IMR-90 (cell line): ENCODE data around the gene APCDD1. TPM values are rescaled to one million over a fixed set of nuclear protein-coding genes. Genes with fewer than 3 reads are reported as not detected.
A peak's percentile ranks its signal among the peaks of the same experiment; 100 is the strongest.

Experiments used
- ATAC-seq: fragments of 200-7000 bp; cut with Tn5 transposase; 2 replicates; pipeline ENCODE4 v1.9.1; 2020; ENCODE audit warnings: low read depth, mild to moderate bottlenecking, moderate library complexity
- BruUV-seq: library from RNA; stranded (reverse); fragments of 400-500 nt; replicated peaks from 2 replicates; lab custom pipeline; 2021; lab: Mats Ljungman, UMichigan
- CTCF ChIA-PET: fragments of 300-600 bp; formaldehyde crosslinking; extraction: SDS; loops from one replicate; lab custom pipeline; 2021; ENCODE audit warnings: antibody characterized with exemption; lab: Yijun Ruan, JAX
- POLR2A ChIA-PET: fragments of 300-600 bp; sonication (Branson Sonifier 250); formaldehyde crosslinking; loops from one replicate; lab custom pipeline; 2022; ENCODE audit warnings: antibody characterized with exemption; ENCODE audit not compliant: unreplicated experiment; lab: Charles Lee
- DNase-seq: peaks from one replicate; pipeline ENCODE4 v3.0.0; 2013
- H2AFZ ChIP-seq: replicated peaks from 2 replicates; pipeline ENCODE3; 2013; ENCODE audit warnings: low read length, mild to moderate bottlenecking; ENCODE audit not compliant: poor library complexity
- H2AK5ac ChIP-seq: 2 replicates; pipeline ENCODE4 v1.6.1; 2013; ENCODE audit warnings: low read depth, low read length, inconsistent platforms
- H2AK9ac ChIP-seq: replicated peaks from 2 replicates; pipeline ENCODE3; 2013; ENCODE audit warnings: mild to moderate bottlenecking, low read depth, low read length, moderate library complexity; ENCODE audit not compliant: poor library complexity
- H2BK120ac ChIP-seq: 2 replicates; pipeline ENCODE4 v1.6.1; 2013; ENCODE audit warnings: low read depth, low read length, inconsistent platforms
- H2BK15ac ChIP-seq: 3 replicates; pipeline ENCODE4 v1.6.1; 2013; ENCODE audit warnings: low read depth, low read length, inconsistent platforms
- H2BK20ac ChIP-seq: 2 replicates; pipeline ENCODE4 v1.6.1; 2013; ENCODE audit warnings: low read depth, mild to moderate bottlenecking, inconsistent platforms, low read length, moderate library complexity
- H2BK5ac ChIP-seq: 2 replicates; pipeline ENCODE4 v1.6.1; 2013; ENCODE audit warnings: mild to moderate bottlenecking, low read depth, low read length, inconsistent platforms; ENCODE audit not compliant: poor library complexity, severe bottlenecking
- H3K14ac ChIP-seq: replicated peaks from 2 replicates; pipeline ENCODE4 v1.6.1; 2013; ENCODE audit warnings: low read depth, low read length, inconsistent platforms
- H3K18ac ChIP-seq: 2 replicates; pipeline ENCODE4 v1.6.1; 2013; ENCODE audit warnings: low read depth, low read length, control low read depth
- H3K23ac ChIP-seq: 2 replicates; pipeline ENCODE4 v1.6.1; 2013; ENCODE audit warnings: low read depth, low read length, inconsistent platforms
- H3K27ac ChIP-seq: 2 replicates; pipeline ENCODE4 v1.5.1; 2013; ENCODE audit warnings: mild to moderate bottlenecking, control low read depth, low read length; ENCODE audit not compliant: insufficient read depth
- H3K27me3 ChIP-seq: 2 replicates; pipeline ENCODE4 v1.6.1; 2013; ENCODE audit warnings: low read length; ENCODE audit not compliant: control insufficient read depth, insufficient read depth
- H3K36me3 ChIP-seq: 2 replicates; pipeline ENCODE4 v1.6.1; 2013; ENCODE audit warnings: low read length, mixed read lengths; ENCODE audit not compliant: control insufficient read depth, insufficient read depth
- H3K4ac ChIP-seq: 2 replicates; pipeline ENCODE4 v1.6.1; 2013; ENCODE audit warnings: low read depth, low read length, inconsistent platforms
- H3K4me1 ChIP-seq: 2 replicates; pipeline ENCODE4 v1.6.1; 2013; ENCODE audit warnings: low read length, mixed read lengths; ENCODE audit not compliant: control insufficient read depth, insufficient read depth
- H3K4me2 ChIP-seq: 2 replicates; pipeline ENCODE4 v1.6.1; 2013; ENCODE audit warnings: low read depth, mild to moderate bottlenecking, control low read depth, low read length, moderate library complexity
- H3K4me3 ChIP-seq: 2 replicates; pipeline ENCODE4 v1.5.1; 2013; ENCODE audit warnings: low read depth, mild to moderate bottlenecking, control low read depth, low read length, moderate library complexity; ENCODE audit not compliant: insufficient read depth
- H3K56ac ChIP-seq: 2 replicates; pipeline ENCODE4 v1.6.1; 2013; ENCODE audit warnings: low read length, inconsistent platforms; ENCODE audit not compliant: insufficient read depth; ENCODE audit errors: extremely low read depth
- H3K79me1 ChIP-seq, 2 experiments: 2 replicates each; pipeline ENCODE4 v1.6.1; 2013; ENCODE audit warnings: low read length in 2 of 2, inconsistent platforms in 1 of 2, low read depth in 1 of 2
- H3K9ac ChIP-seq: 2 replicates; pipeline ENCODE4 v1.6.1; 2013; ENCODE audit warnings: low read depth, low read length, control low read depth
- H3K9me1 ChIP-seq: 2 replicates; pipeline ENCODE4 v1.6.1; 2013; ENCODE audit warnings: low read length, inconsistent platforms; ENCODE audit not compliant: insufficient read depth
- H3K9me3 ChIP-seq: 2 replicates; pipeline ENCODE4 v1.6.1; 2013; ENCODE audit warnings: low read length; ENCODE audit not compliant: control insufficient read depth, insufficient read depth
- H4K20me1 ChIP-seq: 2 replicates; pipeline ENCODE4 v1.6.1; 2013; ENCODE audit warnings: low read length, inconsistent platforms; ENCODE audit not compliant: insufficient read depth
- H4K5ac ChIP-seq: 2 replicates; pipeline ENCODE4 v1.6.1; 2013; ENCODE audit warnings: mild to moderate bottlenecking, low read depth, low read length, control low read depth
- H4K8ac ChIP-seq, 2 experiments: 2 replicates each; pipeline ENCODE4 v1.6.1; 2013; ENCODE audit warnings: low read depth in 2 of 2, low read length in 2 of 2, control low read depth in 1 of 2, inconsistent platforms in 1 of 2
- H4K91ac ChIP-seq: 2 replicates; pipeline ENCODE4 v1.6.1; 2013; ENCODE audit warnings: low read depth, low read length, inconsistent platforms; ENCODE audit not compliant: insufficient read depth
- BHLHE40 ChIP-seq: fragments of 150-350 bp; IDR thresholded peaks from 2 replicates; pipeline ENCODE4 v1.6.1; 2016; ENCODE audit warnings: mild to moderate bottlenecking, low read depth, low read length
- CEBPB ChIP-seq: IDR thresholded peaks from 2 replicates; pipeline ENCODE4 v1.6.1; 2012; ENCODE audit warnings: low read depth, low read length, improper control_type of control experiment
- FOS ChIP-seq: fragments of 150-350 bp; IDR thresholded peaks from 2 replicates; pipeline ENCODE4 v1.6.1; 2016; ENCODE audit warnings: low read depth, low read length
- MAFK ChIP-seq: IDR thresholded peaks from 2 replicates; pipeline ENCODE4 v1.6.1; 2012; ENCODE audit warnings: low read depth, low read length, improper control_type of control experiment
- MAZ ChIP-seq: IDR thresholded peaks from 2 replicates; pipeline ENCODE4 v1.6.1; 2012; ENCODE audit warnings: low read depth, mild to moderate bottlenecking, low read length, improper control_type of control experiment, moderate library complexity, borderline replicate concordance
- MXI1 ChIP-seq: IDR thresholded peaks from 2 replicates; pipeline ENCODE4 v1.6.1; 2012; ENCODE audit warnings: low read depth, mild to moderate bottlenecking, low read length, moderate library complexity, borderline replicate concordance
- POLR2A ChIP-seq: IDR thresholded peaks from 2 replicates; pipeline ENCODE4 v1.6.1; 2012; ENCODE audit warnings: mild to moderate bottlenecking, low read depth, low read length
- RAD21 ChIP-seq: IDR thresholded peaks from 2 replicates; pipeline ENCODE4 v1.6.1; 2012; ENCODE audit warnings: low read length, improper control_type of control experiment
- RCOR1 ChIP-seq: IDR thresholded peaks from 2 replicates; pipeline ENCODE4 v1.6.1; 2012; ENCODE audit warnings: mild to moderate bottlenecking, low read length, improper control_type of control experiment; ENCODE audit not compliant: insufficient replicate concordance
- RFX5 ChIP-seq: IDR thresholded peaks from 2 replicates; pipeline ENCODE4 v1.8.0; 2012; ENCODE audit warnings: low read depth, mild to moderate bottlenecking, low read length, moderate library complexity
- WGBS, 2 experiments: methylation state at CpG; one replicate each; pipeline versions ENCODE4 v1.1.5 to v1.1.7; 2013; ENCODE audit warnings: missing lambda C conversion rate in 2 of 2; ENCODE audit not compliant: insufficient read length in 1 of 2; ENCODE audit errors: extremely low coverage in 2 of 2; 5-methylcytosine and 5-hydroxymethylcytosine counted together
- dilution Hi-C: fragments of 300-500 bp; cut with HindIII; formaldehyde crosslinking; loops from one replicate; pipeline ENCODE4 v1.14.3; 2018; ENCODE audit warnings: low sequenced_read_pairs; ENCODE audit not compliant: unreplicated experiment
- in situ Hi-C: fragments of 300-500 bp; cut with MboI; formaldehyde crosslinking; loops from 3 replicates; pipeline ENCODE4 v1.14.3; 2019; ENCODE audit warnings: low sequenced_read_pairs, inconsistent platforms, mixed read lengths
- intact Hi-C: fragments of 100-400 bp; cut with micrococcal nuclease; formaldehyde crosslinking; loops from 2 replicates; pipeline ENCODE4 v1.10.0; 2022
- polyA plus RNA-seq, 3 experiments: library from polyadenylated mRNA; depleted of rRNA; stranded (reverse); fragments of >200 nt; gene quantifications; 2 replicates each; pipeline ENCODE4 v1.2.3, GENCODE V29; 2012; ENCODE audit warnings: low replicate concordance in 1 of 3
- total RNA-seq: library from RNA; depleted of rRNA; stranded (reverse); fragments of >200 nt; gene quantifications from 2 replicates; pipeline ENCODE4 v1.2.3, GENCODE V29; 2012
- TF ChIP-seq, protein P1 (sequence below): fragments of 150-350 bp; IDR thresholded peaks from 2 replicates; pipeline ENCODE4 v1.6.1; 2017; ENCODE audit warnings: mild to moderate bottlenecking, antibody characterized with exemption, low read length, low read depth

APCDD1 gene
- total and polyA plus RNA-seq, 2 of the 4 experiments (the other 2 are of a cell fraction) = 1.1 to 2.2 TPM

DNA sequence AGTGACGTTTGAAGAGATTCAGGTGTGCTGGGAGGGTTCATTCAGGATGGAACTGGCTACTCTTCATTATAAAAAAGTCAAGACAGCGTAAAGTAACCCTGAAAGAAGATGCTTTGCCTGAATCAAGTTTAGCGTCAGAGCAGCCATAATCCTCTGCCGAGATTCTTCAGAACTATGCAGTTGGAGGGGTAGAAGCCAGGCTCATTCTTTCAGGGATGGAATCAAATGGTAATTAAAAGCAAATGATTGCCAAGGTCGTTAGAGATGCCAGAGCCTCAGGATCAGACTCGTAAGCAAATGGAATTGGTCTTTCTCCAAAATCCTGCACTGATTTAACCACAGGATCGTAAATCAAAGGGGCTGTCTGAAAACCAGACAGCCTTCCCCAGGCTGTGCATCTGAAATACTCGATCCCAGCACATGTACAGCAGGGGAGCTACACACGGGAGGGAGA is 21.9 kb downstream of the APCDD1 start:
- DNase-seq = peak; percentile 37
- intact Hi-C loops = no loop called here
- H3K9me1 ChIP-seq = no peaks in the 10 kb centered on the region

More for the DNA sequence above, 21.9 kb downstream of the APCDD1 start:
- Histone ChIP-seq H2BK15ac (no peak overlapping the region), H2AK9ac (no peak overlapping the region), H3K4ac (no peak overlapping the region), H4K91ac (no peak overlapping the region), H4K8ac (no peak overlapping the region), H3K4me3 (no peak overlapping the region), H3K23ac (0 out of 2 replicates have a peak overlapping the region, but pooled peaks have one; percentile 5), H2BK120ac (no peak overlapping the region), H2AFZ (no peak overlapping the region), H2BK5ac (no peak overlapping the region), H3K4me2 (no peak overlapping the region; the same call in 1 of the 2 replicates), H3K14ac (no peak overlapping the region), H3K9ac (no peak overlapping the region), H3K4me1 (peaks cover 4% of the 10 kb centered on the region; the same call in 1 of the 2 replicates), H3K56ac (no peak overlapping the region), H3K79me1 (no peaks in the 10 kb centered on the region), H4K20me1 (no peaks in the 10 kb centered on the region), H3K9me3 (no peaks in the 10 kb centered on the region), H2AK5ac (no peak overlapping the region), H3K36me3 (no peaks in the 10 kb centered on the region), H3K27me3 (peaks cover 29% of the 10 kb centered on the region), H2BK20ac (no peak overlapping the region), H4K5ac (no peak overlapping the region), H3K27ac (no peak overlapping the region), H3K18ac (no peak overlapping the region)
- dilution Hi-C loops (no loop called here), in situ Hi-C loops (no loop called here)
- BruUV-seq = no TSS peak
- POLR2A ChIA-PET = no interaction called here
- CTCF ChIA-PET = no interaction called here
- ATAC-seq = no peak; the same call in 1 of the 2 replicates
- no peak for TF ChIP-seq POLR2A
- TF ChIP-seq CEBPB = no peak
- TF ChIP-seq, protein P1, sequence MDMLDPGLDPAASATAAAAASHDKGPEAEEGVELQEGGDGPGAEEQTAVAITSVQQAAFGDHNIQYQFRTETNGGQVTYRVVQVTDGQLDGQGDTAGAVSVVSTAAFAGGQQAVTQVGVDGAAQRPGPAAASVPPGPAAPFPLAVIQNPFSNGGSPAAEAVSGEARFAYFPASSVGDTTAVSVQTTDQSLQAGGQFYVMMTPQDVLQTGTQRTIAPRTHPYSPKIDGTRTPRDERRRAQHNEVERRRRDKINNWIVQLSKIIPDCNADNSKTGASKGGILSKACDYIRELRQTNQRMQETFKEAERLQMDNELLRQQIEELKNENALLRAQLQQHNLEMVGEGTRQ = no peak
- TF ChIP-seq BHLHE40 = no peak
- TF ChIP-seq RCOR1 = no peak
- no peak for TF ChIP-seq MAFK
- TF ChIP-seq MXI1 = no peak
- no peak for TF ChIP-seq RAD21
- no peak for TF ChIP-seq RFX5
- no peak for TF ChIP-seq FOS
- TF ChIP-seq MAZ = no peak
- 36% methylated on average over 4 of the region's 9 CpGs; no CpG with 5 or more reads in 1 of the 2 experiments for WGBS, 2 experiments
